ENCODE results near the gene THSD4.

Gene THSD4

DNA sequence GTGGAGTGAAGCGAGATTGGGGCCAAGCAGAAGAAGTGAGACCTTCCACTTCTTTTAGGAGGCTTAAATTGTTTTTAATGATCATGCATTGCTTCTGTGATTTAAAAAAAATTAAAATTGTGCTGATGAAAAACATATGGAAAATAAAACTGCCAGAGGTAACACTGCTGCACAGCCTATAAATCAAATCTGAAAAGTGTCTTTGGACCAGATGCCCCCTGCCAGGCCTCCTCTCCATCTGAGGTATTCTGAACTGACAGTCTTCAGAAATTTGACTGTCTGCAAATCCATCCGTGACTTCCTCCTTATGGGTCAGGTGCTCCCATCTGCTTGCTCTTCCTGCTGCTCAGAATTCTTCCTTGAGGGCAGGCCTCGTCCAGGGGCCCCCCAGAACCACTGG, 586.5 kb downstream of the THSD4 start:
- TF ChIP-seq, protein P1, sequence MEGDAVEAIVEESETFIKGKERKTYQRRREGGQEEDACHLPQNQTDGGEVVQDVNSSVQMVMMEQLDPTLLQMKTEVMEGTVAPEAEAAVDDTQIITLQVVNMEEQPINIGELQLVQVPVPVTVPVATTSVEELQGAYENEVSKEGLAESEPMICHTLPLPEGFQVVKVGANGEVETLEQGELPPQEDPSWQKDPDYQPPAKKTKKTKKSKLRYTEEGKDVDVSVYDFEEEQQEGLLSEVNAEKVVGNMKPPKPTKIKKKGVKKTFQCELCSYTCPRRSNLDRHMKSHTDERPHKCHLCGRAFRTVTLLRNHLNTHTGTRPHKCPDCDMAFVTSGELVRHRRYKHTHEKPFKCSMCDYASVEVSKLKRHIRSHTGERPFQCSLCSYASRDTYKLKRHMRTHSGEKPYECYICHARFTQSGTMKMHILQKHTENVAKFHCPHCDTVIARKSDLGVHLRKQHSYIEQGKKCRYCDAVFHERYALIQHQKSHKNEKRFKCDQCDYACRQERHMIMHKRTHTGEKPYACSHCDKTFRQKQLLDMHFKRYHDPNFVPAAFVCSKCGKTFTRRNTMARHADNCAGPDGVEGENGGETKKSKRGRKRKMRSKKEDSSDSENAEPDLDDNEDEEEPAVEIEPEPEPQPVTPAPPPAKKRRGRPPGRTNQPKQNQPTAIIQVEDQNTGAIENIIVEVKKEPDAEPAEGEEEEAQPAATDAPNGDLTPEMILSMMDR (IDR thresholded peaks at IDR 0.05; ENCODE audit: low read depth, low read length), result no peak
- no peak for TF ChIP-seq EZH2phosphoT487 (IDR thresholded peaks at IDR 0.05; ENCODE audit: low read depth)

GRCh38 chr15:71702496-71702895, 587.2 kb downstream of the THSD4 start:
- Histone ChIP-seq H3K4me1 (ENCODE audit: low read length) (peaks cover 13% of the 10 kb centered on the region), H3K9ac (ENCODE audit: low read length) (no peak overlapping the region)
- TF ChIP-seq EZH2phosphoT487 (IDR thresholded peaks at IDR 0.05; ENCODE audit: low read depth), result no peak
- TF ChIP-seq, protein P1 (IDR thresholded peaks at IDR 0.05; ENCODE audit: low read depth, low read length), result no peak

More for the DNA sequence above, 586.5 kb downstream of the THSD4 start:
- H3K27me3 ChIP-seq (ENCODE audit: low read depth, low read length), result peaks cover 9% of the 10 kb centered on the region; the same call in 1 of the 2 replicates
- H2AFZ ChIP-seq (ENCODE audit: low read depth, low read length), result peak overlapping the region; percentile 86
- H3K27ac ChIP-seq (ENCODE audit: low read length), result no peak overlapping the region
- H4K20me1 ChIP-seq (ENCODE audit: insufficient read depth, low read length), result no peaks in the 10 kb centered on the region
- no peak overlapping the region for H3K9ac ChIP-seq (ENCODE audit: low read length)
- H3K36me3 ChIP-seq (replicated peaks; ENCODE audit: low read depth, low read length), result no peaks in the 10 kb centered on the region
- peaks cover 13% of the 10 kb centered on the region for H3K4me1 ChIP-seq (ENCODE audit: low read length)
- no peaks in the 10 kb centered on the region for H3K9me3 ChIP-seq (ENCODE audit: insufficient read depth, low read length)
- peak overlapping the region; percentile 36 for H3K4me2 ChIP-seq (ENCODE audit: low read length)
- H3K79me2 ChIP-seq (ENCODE audit: low read length), result no peaks in the 10 kb centered on the region
- no peak overlapping the region for H3K4me3 ChIP-seq (ENCODE audit: low read length)

GRCh38 chr15:71705151-71705550, 589.9 kb downstream of the THSD4 start:
- no peak for TF ChIP-seq EZH2phosphoT487 (IDR thresholded peaks at IDR 0.05; ENCODE audit: low read depth)
- TF ChIP-seq, protein P1 (IDR thresholded peaks at IDR 0.05; ENCODE audit: low read depth, low read length), result no peak
- no peak overlapping the region for H3K27ac ChIP-seq (ENCODE audit: low read length)
- peaks cover 13% of the 10 kb centered on the region for H3K4me1 ChIP-seq (ENCODE audit: low read length)

More at GRCh38 chr15:71702496-71702895, 587.2 kb downstream of the THSD4 start:
- no peaks in the 10 kb centered on the region for H4K20me1 ChIP-seq (ENCODE audit: insufficient read depth, low read length)
- no peak overlapping the region for H3K27ac ChIP-seq (ENCODE audit: low read length)
- H3K4me3 ChIP-seq (ENCODE audit: low read length), result no peak overlapping the region
- H3K4me2 ChIP-seq (ENCODE audit: low read length), result no peak overlapping the region
- H3K9me3 ChIP-seq (ENCODE audit: insufficient read depth, low read length), result no peaks in the 10 kb centered on the region
- H3K27me3 ChIP-seq (ENCODE audit: low read depth, low read length), result peaks cover 9% of the 10 kb centered on the region; the same call in 1 of the 2 replicates
- H3K36me3 ChIP-seq (replicated peaks; ENCODE audit: low read depth, low read length), result no peaks in the 10 kb centered on the region
- no peaks in the 10 kb centered on the region for H3K79me2 ChIP-seq (ENCODE audit: low read length)
- H2AFZ ChIP-seq (ENCODE audit: low read depth, low read length), result no peak overlapping the region

GRCh38 chr15:71706461-71707229, 591.4 kb downstream of the THSD4 start:
- H3K4me2 ChIP-seq (ENCODE audit: low read length), result no peak overlapping the region
- no peaks in the 10 kb centered on the region for H3K9me3 ChIP-seq (ENCODE audit: insufficient read depth, low read length)
- no peaks in the 10 kb centered on the region for H3K79me2 ChIP-seq (ENCODE audit: low read length)
- H3K27ac ChIP-seq (ENCODE audit: low read length), result no peak overlapping the region
- H3K36me3 ChIP-seq (replicated peaks; ENCODE audit: low read depth, low read length), result no peaks in the 10 kb centered on the region
- no peak overlapping the region for H3K4me3 ChIP-seq (ENCODE audit: low read length)
- no peak overlapping the region for H3K9ac ChIP-seq (ENCODE audit: low read length)
- H3K27me3 ChIP-seq (ENCODE audit: low read depth, low read length), result peaks cover 24% of the 10 kb centered on the region; the same call in 1 of the 2 replicates
- H4K20me1 ChIP-seq (ENCODE audit: insufficient read depth, low read length), result no peaks in the 10 kb centered on the region
- TF ChIP-seq EZH2phosphoT487 (IDR thresholded peaks at IDR 0.05; ENCODE audit: low read depth), result no peak
- TF ChIP-seq, protein P1 (IDR thresholded peaks at IDR 0.05; ENCODE audit: low read depth, low read length), result no peak
- H3K4me1 ChIP-seq (ENCODE audit: low read length), result peaks cover 7% of the 10 kb centered on the region
- H2AFZ ChIP-seq (ENCODE audit: low read depth, low read length), result no peak overlapping the region

More at GRCh38 chr15:71705151-71705550, 589.9 kb downstream of the THSD4 start:
- no peaks in the 10 kb centered on the region for H4K20me1 ChIP-seq (ENCODE audit: insufficient read depth, low read length)
- no peaks in the 10 kb centered on the region for H3K79me2 ChIP-seq (ENCODE audit: low read length)
- peaks cover 22% of the 10 kb centered on the region; the same call in 1 of the 2 replicates for H3K27me3 ChIP-seq (ENCODE audit: low read depth, low read length)
- no peak overlapping the region for H3K4me3 ChIP-seq (ENCODE audit: low read length)
- H3K9ac ChIP-seq (ENCODE audit: low read length), result no peak overlapping the region
- H2AFZ ChIP-seq (ENCODE audit: low read depth, low read length), result no peak overlapping the region
- no peaks in the 10 kb centered on the region for H3K36me3 ChIP-seq (replicated peaks; ENCODE audit: low read depth, low read length)
- H3K9me3 ChIP-seq (ENCODE audit: insufficient read depth, low read length), result no peaks in the 10 kb centered on the region
- no peak overlapping the region for H3K4me2 ChIP-seq (ENCODE audit: low read length)

Measured in OCI-LY3 (cell line).